Right renal cortex interstitium (tissue), 3 donors: ENCODE results near the gene CSNK1G2. TPM values are rescaled to one million over a fixed set of nuclear protein-coding genes. Genes with fewer than 3 reads are reported as not detected.

ENCODE experiments used
- DNase-seq, 3 donors: peaks; one replicate each; pipeline ENCODE4 v3.0.0-alpha.2; 2013; ENCODE audit warnings: low read depth in 3 of 3, low spot score in 2 of 3
- polyA plus RNA-seq, 3 donors: library from polyadenylated mRNA; unstranded; fragments of 120-200 nt; gene quantifications; one replicate each; pipeline ENCODE4 v1.2.1, GENCODE V29; 2013; ENCODE audit not compliant: insufficient read length in 3 of 3

CSNK1G2 gene
- polyA plus RNA-seq = 10 to 100 TPM; 46.7 to 53.9 (median 51.6) TPM

GRCh38 chr19:1941146-1942077, at the start of gene CSNK1G2:
CSNK1G2 (plus strand) TSS chr19:1941172; CDS start chr19:1969773, 28,601 bp downstream.
- no peak for DNase-seq

DNA sequence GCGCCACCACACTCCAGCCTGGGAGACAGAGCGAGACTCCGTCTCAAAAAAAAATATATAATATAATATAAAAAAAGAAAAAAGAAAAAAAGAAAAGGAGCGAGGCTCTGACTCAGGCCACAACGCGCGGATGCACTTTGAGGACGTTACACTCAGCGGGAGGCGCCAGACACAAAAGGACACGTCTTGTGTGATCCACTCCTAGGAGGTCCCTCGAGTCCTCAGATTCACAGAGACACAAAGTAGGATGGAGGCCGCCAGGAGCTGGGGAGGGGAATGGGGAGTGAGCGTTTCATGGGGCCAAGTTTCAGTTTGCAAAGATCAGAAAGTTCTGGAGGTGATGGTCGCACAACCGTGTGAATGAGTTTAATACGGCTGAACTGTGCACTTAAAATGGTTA, 47.2 kb upstream of the CSNK1G2 start:
- DNase-seq = no peak

DNA sequence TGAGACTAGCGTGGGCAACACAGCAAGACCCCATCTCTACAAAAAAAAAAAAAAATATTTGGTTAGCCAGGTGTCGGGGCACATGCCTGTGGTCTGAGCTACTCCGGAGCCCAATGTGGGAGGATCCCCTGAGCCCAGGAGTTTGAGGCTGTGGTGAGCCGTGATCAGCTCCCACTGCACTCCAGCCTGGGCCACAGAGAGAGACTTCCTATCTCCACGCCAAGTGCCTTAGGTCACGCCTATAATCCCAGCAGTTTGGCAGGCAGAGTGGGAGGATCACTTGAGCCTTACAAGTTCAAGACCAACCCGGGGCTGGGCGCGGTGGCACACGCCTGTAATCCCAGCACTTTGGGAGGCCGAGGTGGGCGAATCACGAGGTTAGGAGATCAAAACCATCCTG, 44.5 kb upstream of the CSNK1G2 start:
- DNase-seq = no peak

DNA sequence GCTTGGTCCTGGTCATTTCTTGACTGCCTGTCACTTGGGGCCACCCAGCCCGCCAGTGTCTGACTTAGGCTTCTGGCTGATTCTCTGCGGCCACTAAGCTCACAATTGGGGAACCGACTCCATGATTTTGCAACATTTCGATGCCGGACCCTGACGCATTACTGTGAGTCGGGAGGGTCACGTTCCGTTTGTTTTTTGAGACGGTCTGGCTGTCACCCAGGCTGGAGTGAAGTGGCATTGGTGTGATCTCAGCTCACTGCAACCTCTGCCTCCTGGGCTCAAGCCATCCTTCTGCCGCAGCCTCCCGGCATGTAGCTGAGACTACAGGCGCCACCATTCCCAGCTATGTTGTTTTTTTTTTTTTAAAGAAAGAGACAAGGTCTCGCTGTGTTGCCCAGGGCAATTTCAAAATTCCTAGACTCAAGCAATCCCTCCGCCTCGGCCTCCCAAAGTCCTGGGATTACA, 39.0 kb upstream of the CSNK1G2 start:
- no peak for DNase-seq

DNA sequence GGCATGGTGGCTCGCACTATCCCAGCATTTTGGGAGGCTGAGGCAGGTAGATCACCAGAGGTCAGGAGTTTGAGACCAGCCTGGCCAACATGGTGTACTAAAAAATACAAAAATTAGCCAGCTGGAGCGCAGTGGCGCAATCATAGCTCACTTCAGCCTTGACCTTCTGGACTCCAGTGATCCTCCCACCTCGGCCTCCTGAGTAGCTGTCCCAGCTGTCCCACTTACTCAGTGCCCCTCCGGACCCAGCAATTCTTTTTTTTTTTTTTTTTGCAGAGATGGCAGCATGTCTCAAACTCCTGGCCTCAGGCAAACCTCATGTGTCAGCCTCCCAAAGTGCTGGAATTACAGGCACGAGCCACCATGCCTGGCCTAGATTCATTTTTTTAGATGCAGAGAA, 38.0 kb upstream of the CSNK1G2 start:
- no peak for DNase-seq

- no peak for DNase-seq
Observed at GRCh38 chr19:1904860-1905109, 36.2 kb upstream of the CSNK1G2 start.

GRCh38 chr19:1905110-1905862, 35.7 kb upstream of the CSNK1G2 start, which contains the start of the genes ADAT3 and SCAMP4:
ADAT3 (plus strand) TSS chr19:1905399; CDS start chr19:1912048, 6,649 bp downstream.
SCAMP4 (plus strand) TSS chr19:1905399; CDS start chr19:1915020, 9,621 bp downstream.
- DNase-seq = peak; percentile 92 to 96 (median 95)

GRCh38 chr19:1905863-1906375, 35.1 kb upstream of the CSNK1G2 start:
- DNase-seq = no peak

- no peak for DNase-seq
Observed at GRCh38 chr19:1906985-1907562, 33.9 kb upstream of the CSNK1G2 start.

GRCh38 chr19:1907563-1908363, 33.2 kb upstream of the CSNK1G2 start:
- DNase-seq = no peak

DNA sequence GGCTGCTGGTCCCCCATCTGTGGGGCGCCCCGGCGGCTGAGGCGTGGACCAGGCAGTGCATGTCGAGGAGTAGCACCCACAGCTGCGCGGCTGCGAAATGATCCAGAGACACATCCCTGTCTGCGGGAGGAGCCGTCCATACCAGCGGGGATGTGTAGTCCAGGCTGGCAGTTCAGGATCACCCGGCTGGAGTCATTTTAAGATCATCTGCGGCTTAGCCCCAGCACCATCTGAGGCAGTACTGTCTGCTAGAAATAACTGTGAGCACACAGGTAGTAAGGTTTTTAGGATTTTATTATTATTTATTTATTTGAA, 32.7 kb upstream of the CSNK1G2 start:
- DNase-seq = no peak

DNA sequence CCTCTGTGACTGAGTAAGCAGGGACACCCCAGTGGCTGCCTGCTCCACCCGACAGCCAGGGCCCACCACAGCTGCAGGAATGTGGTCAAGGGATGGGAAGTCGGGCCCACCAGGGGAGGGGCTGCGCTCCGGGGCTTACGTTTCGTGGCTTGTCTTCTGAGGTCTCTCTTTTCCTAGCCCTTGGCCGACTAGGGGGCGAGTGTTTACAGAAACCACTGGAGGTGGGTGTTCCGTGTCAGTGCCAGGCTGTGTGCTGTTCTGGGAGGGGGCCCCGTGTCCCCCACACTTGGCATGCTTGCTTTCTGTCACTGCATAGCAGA, 31.3 kb upstream of the CSNK1G2 start:
- no peak for DNase-seq

- DNase-seq = no peak
Observed at GRCh38 chr19:1910177-1910576, 30.8 kb upstream of the CSNK1G2 start.

- no peak for DNase-seq
Observed at GRCh38 chr19:1911098-1911497, 29.9 kb upstream of the CSNK1G2 start.

DNA sequence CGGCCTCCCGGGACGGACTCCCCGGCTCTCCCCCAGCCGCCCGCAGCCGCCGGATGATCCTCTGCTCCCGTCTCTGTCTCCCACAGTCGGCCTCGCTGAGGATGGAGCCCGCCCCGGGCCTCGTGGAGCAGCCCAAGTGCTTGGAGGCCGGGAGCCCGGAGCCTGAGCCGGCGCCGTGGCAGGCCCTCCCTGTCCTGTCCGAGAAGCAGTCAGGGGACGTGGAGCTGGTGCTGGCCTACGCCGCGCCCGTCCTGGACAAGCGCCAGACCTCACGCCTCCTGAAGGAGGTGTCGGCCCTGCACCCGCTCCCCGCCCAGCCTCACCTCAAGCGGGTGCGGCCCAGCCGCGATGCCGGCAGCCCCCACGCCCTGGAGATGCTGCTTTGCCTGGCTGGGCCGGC, 29.0 kb upstream of the CSNK1G2 start:
- no peak for DNase-seq

DNA sequence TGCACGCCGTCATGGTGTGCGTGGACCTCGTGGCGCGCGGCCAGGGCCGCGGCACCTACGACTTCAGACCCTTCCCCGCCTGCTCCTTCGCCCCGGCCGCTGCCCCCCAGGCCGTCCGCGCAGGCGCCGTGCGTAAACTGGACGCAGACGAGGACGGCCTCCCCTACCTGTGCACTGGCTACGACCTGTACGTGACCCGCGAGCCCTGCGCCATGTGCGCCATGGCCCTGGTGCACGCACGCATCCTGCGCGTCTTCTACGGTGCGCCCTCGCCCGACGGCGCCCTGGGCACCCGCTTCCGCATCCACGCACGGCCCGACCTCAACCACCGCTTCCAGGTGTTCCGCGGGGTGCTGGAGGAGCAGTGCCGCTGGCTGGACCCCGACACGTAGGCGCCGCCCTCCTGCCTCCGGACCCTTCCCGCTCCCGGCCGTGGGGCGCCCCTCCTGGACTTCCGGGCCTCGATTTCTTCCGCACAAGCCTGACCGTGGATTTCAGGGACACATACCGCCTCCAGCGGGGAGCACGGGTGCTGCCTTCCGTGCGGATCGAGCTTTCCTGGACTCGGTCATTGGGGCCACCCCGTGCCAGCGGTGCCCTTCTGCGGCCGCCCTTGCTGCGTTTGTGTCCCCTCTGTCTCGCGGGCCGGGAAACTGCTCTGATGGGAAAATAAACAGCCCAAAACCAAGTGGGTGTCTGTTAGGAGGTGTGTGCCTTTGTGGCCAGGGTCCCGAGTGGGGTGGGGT, 28.0 kb upstream of the CSNK1G2 start:
- no peak for DNase-seq

GRCh38 chr19:1913781-1914577, 27.0 kb upstream of the CSNK1G2 start:
- no peak for DNase-seq

GRCh38 chr19:1914826-1915341, 26.1 kb upstream of the CSNK1G2 start:
- no peak for DNase-seq

DNA sequence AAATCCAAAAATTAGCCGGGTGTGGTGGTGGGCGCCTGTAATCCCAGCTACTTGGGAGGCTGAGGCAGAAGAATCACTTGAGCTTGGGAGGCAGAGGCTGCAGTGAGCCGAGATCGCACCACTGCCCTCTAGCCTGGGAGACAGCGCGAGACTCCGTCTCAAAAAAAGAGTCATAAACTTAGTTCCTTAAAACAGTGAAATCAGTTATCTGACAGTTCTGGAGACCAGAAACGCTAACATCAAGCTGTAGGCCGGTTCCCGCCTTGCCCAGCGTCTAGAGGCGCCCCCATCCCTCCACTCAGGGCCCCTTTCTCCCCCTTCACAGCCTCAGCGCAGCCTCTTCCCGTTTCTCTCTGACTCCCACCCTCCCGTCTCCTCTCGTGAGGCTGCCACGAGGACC, 23.8 kb upstream of the CSNK1G2 start:
- DNase-seq = no peak
